RKO (cell line): ENCODE data around the gene TMEM131L.

Experiments used
- DNase-seq: peaks from one replicate; pipeline ENCODE4 v3.0.0-alpha.2; 2016; ENCODE audit warnings: low spot score

The TMEM131L gene

GRCh38 chr4:153521999-153522801 is 56.0 kb downstream of the TMEM131L start:
- DNase-seq, result no peak

- DNase-seq, result no peak
Measured at GRCh38 chr4:153522802-153523094, 56.6 kb downstream of the TMEM131L start.

GRCh38 chr4:153523164-153523796 is 57.1 kb downstream of the TMEM131L start:
- no peak for DNase-seq

DNA sequence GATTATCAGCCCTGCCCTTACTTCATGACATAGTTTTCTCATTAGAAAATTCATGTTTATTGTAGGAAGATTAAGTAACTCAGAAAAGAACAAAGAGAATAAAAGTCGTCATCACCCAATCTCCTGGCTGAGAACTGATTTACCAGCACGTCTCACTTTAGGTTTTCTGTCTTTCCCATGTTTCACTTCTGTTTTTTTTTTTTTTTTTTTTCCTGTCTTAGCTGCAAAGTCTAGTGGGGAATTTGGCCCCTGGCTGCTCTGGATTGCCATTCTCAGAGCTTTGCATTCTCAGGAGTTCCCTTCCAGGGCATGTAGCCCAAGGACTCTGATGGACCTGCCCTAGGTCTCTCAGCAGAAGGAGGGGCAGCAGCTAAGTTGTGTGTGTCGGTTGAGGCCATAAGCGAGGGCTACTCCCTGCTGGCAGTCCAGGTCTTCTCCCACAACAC is 57.8 kb downstream of the TMEM131L start:
- DNase-seq, result no peak

- DNase-seq, result no peak
Measured at GRCh38 chr4:153524682-153525081, 58.5 kb downstream of the TMEM131L start.

DNA sequence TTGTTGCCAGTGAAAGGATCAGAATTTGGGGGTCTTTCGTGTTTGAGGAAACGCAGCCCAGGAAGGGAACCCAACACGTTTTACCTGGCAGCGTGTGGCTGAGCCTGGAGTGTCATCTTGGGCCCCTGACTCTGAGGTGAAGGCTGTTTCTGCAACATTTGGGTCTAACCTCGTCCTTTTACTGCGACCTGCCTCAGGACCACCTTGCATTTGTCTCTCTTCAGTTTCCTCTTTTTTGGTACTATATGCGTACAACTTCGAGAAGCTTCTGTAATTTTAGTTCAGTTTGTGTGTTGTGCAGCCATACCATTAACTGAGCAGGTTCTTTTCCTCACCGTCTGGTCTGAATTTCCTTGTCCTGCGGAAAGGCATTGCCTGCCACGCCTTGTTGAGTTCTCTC is 61.5 kb downstream of the TMEM131L start:
- no peak for DNase-seq

DNA sequence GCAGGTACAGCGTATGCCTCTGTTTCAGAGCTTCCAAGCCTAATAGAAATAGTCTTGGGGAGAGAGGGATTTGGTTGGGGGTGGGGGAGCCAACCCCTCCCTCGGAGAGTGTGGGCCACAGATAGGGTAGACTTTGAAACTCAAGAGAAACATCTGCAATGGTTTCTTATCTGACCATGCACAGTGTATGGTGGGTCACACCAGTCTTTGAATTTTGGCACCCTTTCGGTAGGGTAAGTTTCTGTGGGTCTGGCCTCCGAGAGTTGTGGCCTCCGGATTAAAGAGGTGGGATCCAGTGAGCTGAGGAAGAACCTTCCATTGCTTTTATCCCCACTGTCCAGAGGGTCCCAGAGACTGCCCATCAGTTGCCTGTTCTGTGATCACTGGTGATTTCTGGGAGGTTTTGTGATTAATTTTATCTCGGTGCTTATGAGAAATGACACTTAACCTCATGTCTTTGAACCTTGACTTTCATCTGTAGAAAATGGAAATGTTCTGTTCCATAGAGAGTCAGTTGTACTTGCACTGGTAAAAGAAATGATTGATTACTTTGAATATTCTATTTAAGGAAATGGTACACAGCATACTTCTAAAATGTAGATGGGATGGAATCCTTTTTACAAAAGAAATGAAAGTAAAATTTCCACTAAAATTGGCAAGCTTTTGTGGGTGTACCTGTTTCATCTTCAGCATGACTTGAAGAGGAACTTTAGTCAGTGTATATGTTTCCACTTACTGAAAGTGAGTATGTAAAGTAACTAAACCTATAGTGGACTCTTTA is 62.7 kb downstream of the TMEM131L start:
- no peak for DNase-seq

DNA sequence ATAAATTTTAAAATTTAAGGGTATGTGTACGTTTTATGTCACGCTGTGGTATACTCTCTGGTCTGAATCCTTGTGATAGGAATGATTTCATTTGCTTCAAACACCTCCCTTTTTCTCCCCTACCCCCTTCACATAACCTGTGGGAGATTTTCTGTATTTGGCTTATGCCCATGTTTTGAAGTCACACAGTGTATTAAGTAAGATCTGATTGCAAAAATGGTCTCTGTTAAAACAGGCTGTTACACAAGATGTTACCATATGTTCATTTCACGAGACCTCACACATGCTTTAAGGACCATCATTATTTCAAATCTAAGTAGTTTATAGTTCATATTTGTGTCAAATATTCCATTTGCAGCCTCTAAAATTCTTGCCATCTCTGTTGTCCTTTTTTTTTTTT is 63.5 kb downstream of the TMEM131L start:
- no peak for DNase-seq

GRCh38 chr4:153530284-153530999 is 64.3 kb downstream of the TMEM131L start:
- no peak for DNase-seq

- DNase-seq, result peak; percentile 7
Measured at GRCh38 chr4:153531000-153531358, 64.8 kb downstream of the TMEM131L start.

DNA sequence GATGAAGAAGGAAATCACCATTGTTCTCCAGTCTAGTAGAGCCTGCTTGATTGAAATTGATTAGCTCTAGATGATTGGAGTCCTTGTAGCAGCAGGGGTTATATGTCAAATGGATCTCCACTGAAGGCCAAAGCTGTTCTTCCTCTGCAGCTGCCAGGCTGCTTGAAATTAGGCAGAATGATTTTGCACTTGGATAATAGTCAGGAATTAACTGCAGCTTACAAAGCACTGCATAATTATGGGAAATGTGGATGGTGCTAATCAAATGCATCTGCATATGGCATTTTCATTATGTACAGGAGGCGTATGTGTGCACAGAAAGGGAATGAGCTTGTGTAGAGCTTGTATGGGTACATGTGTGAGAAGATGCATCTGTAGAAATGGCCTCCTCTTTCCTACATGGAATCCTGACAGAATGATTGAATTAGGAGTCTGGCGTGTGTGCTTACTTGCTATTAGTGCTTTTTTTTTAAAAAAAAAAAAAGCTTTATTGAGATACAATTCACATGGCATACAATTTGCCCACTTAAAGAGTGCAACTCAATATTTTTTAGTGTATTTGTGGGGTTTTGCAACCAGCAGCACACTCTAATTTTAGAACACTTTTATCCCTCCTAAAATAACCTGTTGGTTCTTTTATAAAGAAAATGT is 65.9 kb downstream of the TMEM131L start:
- DNase-seq, result no peak

GRCh38 chr4:153532636-153533035 is 66.5 kb downstream of the TMEM131L start:
- no peak for DNase-seq

- no peak for DNase-seq
Measured at GRCh38 chr4:153533387-153533786, 67.2 kb downstream of the TMEM131L start.

GRCh38 chr4:153534792-153535629 is 68.9 kb downstream of the TMEM131L start:
- no peak for DNase-seq

GRCh38 chr4:153535772-153536513 is 69.8 kb downstream of the TMEM131L start:
- DNase-seq, result no peak

GRCh38 chr4:153537493-153537960 is 71.4 kb downstream of the TMEM131L start:
- DNase-seq, result no peak

DNA sequence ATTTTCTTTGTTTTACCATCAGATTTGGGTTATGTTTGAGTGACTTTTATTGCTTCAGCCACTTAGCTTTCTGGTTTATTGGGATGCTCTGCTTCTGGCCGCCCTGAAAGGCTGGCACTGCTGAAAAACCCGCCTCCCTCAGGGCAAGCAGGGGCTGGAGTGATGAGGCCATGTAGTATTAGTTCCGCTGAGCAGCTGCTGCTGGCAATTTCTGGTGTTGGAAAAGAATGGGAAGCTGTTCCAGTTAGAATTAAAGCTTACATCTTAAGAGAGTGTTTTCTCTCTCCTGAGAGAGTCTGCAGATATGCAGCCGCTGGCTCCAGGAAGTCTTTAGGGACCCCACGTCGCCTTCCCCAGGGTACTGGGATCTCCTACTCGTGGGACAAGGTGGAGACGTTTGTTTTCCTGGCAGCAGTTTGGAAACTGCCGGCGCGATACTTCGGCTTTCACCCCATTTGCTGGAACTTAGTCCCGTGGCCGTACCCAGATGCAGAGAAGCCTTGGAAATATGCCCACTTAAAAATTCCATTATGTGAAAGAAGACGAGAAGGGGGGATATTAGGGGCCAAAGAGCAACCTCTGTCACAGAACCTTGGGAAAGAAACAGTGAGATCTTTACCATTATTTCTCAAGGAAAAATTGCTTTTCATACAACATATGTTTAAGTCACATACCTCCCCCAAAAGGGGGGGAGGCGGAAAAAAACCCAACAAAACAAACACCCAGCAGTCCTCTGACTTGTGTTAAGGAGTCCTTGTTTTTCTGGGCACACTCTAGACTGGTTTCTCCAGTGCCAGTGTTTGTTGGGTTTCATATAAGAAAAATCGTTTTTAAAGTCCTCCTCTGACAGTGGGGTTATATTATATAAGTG is 72.6 kb downstream of the TMEM131L start:
- DNase-seq, result no peak

DNA sequence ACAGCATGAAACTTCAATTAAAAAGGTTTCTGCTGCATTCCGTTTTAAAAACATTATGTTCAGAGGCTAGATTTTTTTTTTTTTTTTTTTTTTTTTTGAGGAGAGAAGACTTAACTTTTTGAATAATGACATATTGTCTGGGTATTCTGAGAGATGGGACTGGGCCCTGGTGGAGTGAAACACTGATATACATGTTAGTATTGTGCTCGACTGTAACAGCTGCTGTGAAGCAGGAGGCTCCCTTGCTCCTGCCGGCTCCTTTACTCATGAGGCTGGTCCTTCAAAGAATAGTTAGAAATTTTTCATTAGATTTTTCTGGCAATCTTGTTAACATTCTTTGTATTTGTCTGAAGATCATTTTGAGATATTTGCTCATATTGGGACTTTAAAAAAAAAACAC is 73.3 kb downstream of the TMEM131L start:
- DNase-seq, result no peak

DNA sequence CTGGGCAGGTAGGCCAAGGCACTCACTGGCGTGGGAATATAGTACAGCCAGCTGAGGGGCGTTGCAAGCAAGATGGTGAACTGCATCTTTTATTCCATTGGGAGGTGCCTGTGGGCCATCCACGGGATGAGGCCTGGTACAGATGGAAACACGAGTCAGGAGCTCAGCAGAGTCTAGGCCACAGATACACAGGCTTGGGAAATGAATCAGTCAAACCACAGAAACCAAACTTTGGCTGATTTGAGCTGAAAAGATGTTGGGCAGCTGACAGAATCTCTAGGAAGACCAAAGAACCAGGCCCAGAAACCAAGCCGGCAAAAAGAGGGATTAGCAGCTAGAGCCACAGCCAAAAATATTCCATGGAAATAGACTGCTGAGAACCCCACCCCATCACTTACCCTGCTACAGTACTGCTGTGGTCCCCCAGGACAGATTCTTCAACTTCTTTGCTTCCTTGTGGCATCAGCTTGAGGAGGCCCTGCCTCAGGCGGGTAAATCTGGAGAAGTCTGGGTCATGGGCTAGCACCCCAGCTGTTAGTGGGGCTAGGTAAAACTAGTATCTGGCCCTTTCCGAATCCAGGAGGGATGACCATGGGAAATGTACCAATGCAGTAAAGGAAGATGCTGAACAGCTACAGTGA is 75.4 kb downstream of the TMEM131L start:
- peak; percentile 46 for DNase-seq
